SK-N-SH (cell line): ENCODE data around the gene PAQR6. TPM values are rescaled to one million over a fixed set of nuclear protein-coding genes. Genes with fewer than 3 reads are reported as not detected.

Experiments used
- CTCF ChIA-PET: fragments of 300-600, 350-600 bp; formaldehyde crosslinking; extraction: SDS; loops from one replicate; lab custom pipeline; 2021; lab: Yijun Ruan, JAX
- POLR2A ChIA-PET: fragments of 350-600 bp; sonication (Branson Sonifier 250); formaldehyde crosslinking; extraction: SDS; loops from one replicate; lab custom pipeline; 2020; ENCODE audit warnings: antibody characterized with exemption, inconsistent platforms; lab: Yijun Ruan, JAX
- DNase-seq: peaks from one replicate; pipeline ENCODE4 v3.0.0; 2012
- H2AFZ ChIP-seq: fragments of 200-600 bp; sonication (generic); 2 replicates; pipeline ENCODE4 v1.8.1; 2016; ENCODE audit warnings: antibody characterized with exemption, mild to moderate bottlenecking, low read depth
- H3F3A ChIP-seq: fragments of 200-600 bp; sonication (generic); replicated peaks from 2 replicates; pipeline ENCODE3; 2016; ENCODE audit warnings: antibody characterized with exemption, mild to moderate bottlenecking; ENCODE audit not compliant: insufficient read depth
- H3K27ac ChIP-seq, 2 experiments: fragments of 200-500 bp in 1 of 2; fragments of 200-600 bp in 1 of 2; sonication (Bioruptor generic) in 1 of 2; sonication (generic), shearing (Covaris generic) in 1 of 2; 2 replicates each; pipeline versions ENCODE4 v1.5.1 to v1.6.1; 2014 to 2016; ENCODE audit warnings: low read depth in 2 of 2, inconsistent platforms in 1 of 2, low read length in 1 of 2, mild to moderate bottlenecking in 1 of 2, mixed read lengths in 1 of 2
- H3K27me3 ChIP-seq: fragments of 200-600 bp; sonication (generic), shearing (Covaris generic); 2 replicates; pipeline ENCODE4 v1.6.1; 2016; ENCODE audit warnings: mixed run types; ENCODE audit not compliant: insufficient read depth
- H3K36me3 ChIP-seq, 2 experiments: fragments of 200-500 bp in 1 of 2; fragments of 200-600 bp in 1 of 2; sonication (Bioruptor generic) in 1 of 2; sonication (generic) in 1 of 2; replicated peaks in 1 of 2; 2 replicates each; pipeline versions ENCODE3 to v1.5.1; 2014 to 2016; ENCODE audit warnings: low read length in 1 of 2, mild to moderate bottlenecking in 1 of 2; ENCODE audit not compliant: insufficient read depth in 2 of 2, control insufficient read depth in 1 of 2
- H3K4me1 ChIP-seq, 2 experiments: fragments of 200-500 bp in 1 of 2; fragments of 200-600 bp in 1 of 2; sonication (Bioruptor generic) in 1 of 2; sonication (generic), shearing (Covaris generic) in 1 of 2; 2 replicates each; pipeline versions ENCODE4 v1.5.1 to v1.6.1; 2014 to 2016; ENCODE audit warnings: low read depth in 1 of 2, low read length in 1 of 2, mixed run types in 1 of 2; ENCODE audit not compliant: insufficient read depth in 2 of 2, control insufficient read depth in 1 of 2
- H3K4me2 ChIP-seq: fragments of 200-600 bp; sonication (generic), shearing (Covaris generic); 2 replicates; pipeline ENCODE4 v1.6.1; 2017; ENCODE audit warnings: mixed run types
- H3K4me3 ChIP-seq, 2 experiments: fragments of 200-500 bp in 1 of 2; fragments of 200-600 bp in 1 of 2; sonication (Bioruptor generic) in 1 of 2; sonication (generic), shearing (Covaris generic) in 1 of 2; 2 replicates each; pipeline versions ENCODE4 v1.5.1 to v1.8.1; 2014 to 2016; ENCODE audit warnings: low read depth in 2 of 2, inconsistent platforms in 1 of 2, low read length in 1 of 2, mild to moderate bottlenecking in 1 of 2, mixed read lengths in 1 of 2, moderate library complexity in 1 of 2
- H3K79me2 ChIP-seq: fragments of 200-600 bp; sonication (generic); 2 replicates; pipeline ENCODE4 v1.8.1; 2017; ENCODE audit warnings: mild to moderate bottlenecking; ENCODE audit not compliant: insufficient read depth
- H3K9ac ChIP-seq: fragments of 200-600 bp; sonication (generic); 2 replicates; pipeline ENCODE4 v1.6.1; 2017; ENCODE audit warnings: mixed run types
- H3K9me2 ChIP-seq: fragments of 200-600 bp; sonication (generic); 2 replicates; pipeline ENCODE4 v1.6.1; 2017; ENCODE audit warnings: mixed run types
- H3K9me3 ChIP-seq: fragments of 200-600 bp; sonication (generic); 2 replicates; pipeline ENCODE4 v1.6.1; 2017; ENCODE audit warnings: mixed run types, mild to moderate bottlenecking, moderate library complexity
- H4K20me1 ChIP-seq: fragments of 200-600 bp; sonication (generic); 2 replicates; pipeline ENCODE4 v1.6.1; 2017; ENCODE audit warnings: mild to moderate bottlenecking, mixed run types; ENCODE audit not compliant: insufficient read depth
- ELF1 ChIP-seq: IDR thresholded peaks from 2 replicates; pipeline ENCODE4 v1.4.0; 2012
- EP300 ChIP-seq, 2 experiments: IDR thresholded peaks; 2 replicates each; pipeline versions ENCODE4 v1.4.0 to v1.6.1; 2012; ENCODE audit warnings: borderline replicate concordance in 1 of 2, low read depth in 1 of 2, low read length in 1 of 2
- EZH2phosphoT487 ChIP-seq: fragments of 200-600 bp; sonication (generic); IDR thresholded peaks from 2 replicates; pipeline ENCODE4 v1.6.1; 2017; ENCODE audit warnings: low read depth, mixed run types, mild to moderate bottlenecking, antibody characterized with exemption, moderate library complexity, borderline replicate concordance
- FOSL2 ChIP-seq: IDR thresholded peaks from 2 replicates; pipeline ENCODE4 v1.4.0; 2012; ENCODE audit warnings: low read depth, mild to moderate bottlenecking, moderate library complexity, borderline replicate concordance
- GABPA ChIP-seq: IDR thresholded peaks from 2 replicates; pipeline ENCODE4 v1.4.0; 2012; ENCODE audit warnings: low read depth, mild to moderate bottlenecking
- GATA2 ChIP-seq: sonication (generic); formaldehyde crosslinking; IDR thresholded peaks from 2 replicates; pipeline ENCODE4 v1.5.0; 2020; ENCODE audit warnings: mild to moderate bottlenecking, missing genetic modification reagents
- IRF3 ChIP-seq: fragments of 150-350 bp; IDR thresholded peaks from 2 replicates; pipeline ENCODE4 v1.6.1; 2016; ENCODE audit warnings: mild to moderate bottlenecking, low read depth, low read length
- JUND ChIP-seq: IDR thresholded peaks from 2 replicates; pipeline ENCODE4 v1.4.0; 2012
- MXI1 ChIP-seq: IDR thresholded peaks from 2 replicates; pipeline ENCODE4 v1.6.1; 2012; ENCODE audit warnings: mild to moderate bottlenecking, low read depth, low read length, improper control_type of control experiment
- PBX3 ChIP-seq: IDR thresholded peaks from 2 replicates; pipeline ENCODE4; 2012
- POLR2AphosphoS5 ChIP-seq: IDR thresholded peaks from 2 replicates; pipeline ENCODE4 v1.6.1; 2012; ENCODE audit warnings: low read depth, low read length
- RCOR1 ChIP-seq: fragments of 150-350 bp; IDR thresholded peaks from 2 replicates; pipeline ENCODE4 v1.6.1; 2017; ENCODE audit warnings: antibody characterized with exemption, low read length
- RFX5 ChIP-seq: IDR thresholded peaks from 2 replicates; pipeline ENCODE4 v1.6.1; 2012; ENCODE audit warnings: mild to moderate bottlenecking, improper control_type of control experiment, low read length
- SIN3A ChIP-seq: IDR thresholded peaks from 2 replicates; pipeline ENCODE4 v1.6.1; 2012; ENCODE audit warnings: low read depth, mild to moderate bottlenecking, low read length, moderate library complexity, borderline replicate concordance
- TAF1 ChIP-seq: IDR thresholded peaks from 2 replicates; pipeline ENCODE4 v1.6.1; 2012; ENCODE audit warnings: low read depth, mild to moderate bottlenecking, low read length, moderate library complexity, borderline replicate concordance
- TCF12 ChIP-seq: IDR thresholded peaks from 2 replicates; pipeline ENCODE4 v1.4.0; 2012
- TEAD4 ChIP-seq: IDR thresholded peaks from 2 replicates; pipeline ENCODE4 v1.4.0; 2012; ENCODE audit warnings: mild to moderate bottlenecking, borderline replicate concordance; ENCODE audit not compliant: insufficient read depth
- WGBS: methylation state at CpG from one replicate; pipeline ENCODE4 v1.1.6; 2017; ENCODE audit warnings: low lambda C conversion rate; 5-methylcytosine and 5-hydroxymethylcytosine counted together
- polyA plus RNA-seq, 3 experiments: library from polyadenylated mRNA; depleted of rRNA; stranded (reverse); fragments of >200 nt; gene quantifications; 2 replicates each; pipeline ENCODE4 v1.2.3, GENCODE V29; 2012
- TF ChIP-seq, protein P1 (sequence below): IDR thresholded peaks from 2 replicates; pipeline ENCODE4 v1.4.0; 2012; ENCODE audit warnings: low read depth, borderline replicate concordance
- TF ChIP-seq, protein P2 (sequence below): fragments of 200-600 bp; sonication (generic); IDR thresholded peaks from 2 replicates; pipeline ENCODE4 v1.6.1; 2017; ENCODE audit warnings: antibody characterized with exemption, mild to moderate bottlenecking, moderate library complexity

PAQR6 gene
- 2.4 and 3.5 TPM in 2 replicates for polyA plus RNA-seq (2012; rRNA removed)
- 0.69 and 0.88 TPM in 2 replicates for polyA plus RNA-seq (2012; cell fraction: cytosol; rRNA removed)
- polyA plus RNA-seq (2012; cell fraction: nucleus; rRNA removed): 30.6 and 40.2 TPM in 2 replicates

DNA sequence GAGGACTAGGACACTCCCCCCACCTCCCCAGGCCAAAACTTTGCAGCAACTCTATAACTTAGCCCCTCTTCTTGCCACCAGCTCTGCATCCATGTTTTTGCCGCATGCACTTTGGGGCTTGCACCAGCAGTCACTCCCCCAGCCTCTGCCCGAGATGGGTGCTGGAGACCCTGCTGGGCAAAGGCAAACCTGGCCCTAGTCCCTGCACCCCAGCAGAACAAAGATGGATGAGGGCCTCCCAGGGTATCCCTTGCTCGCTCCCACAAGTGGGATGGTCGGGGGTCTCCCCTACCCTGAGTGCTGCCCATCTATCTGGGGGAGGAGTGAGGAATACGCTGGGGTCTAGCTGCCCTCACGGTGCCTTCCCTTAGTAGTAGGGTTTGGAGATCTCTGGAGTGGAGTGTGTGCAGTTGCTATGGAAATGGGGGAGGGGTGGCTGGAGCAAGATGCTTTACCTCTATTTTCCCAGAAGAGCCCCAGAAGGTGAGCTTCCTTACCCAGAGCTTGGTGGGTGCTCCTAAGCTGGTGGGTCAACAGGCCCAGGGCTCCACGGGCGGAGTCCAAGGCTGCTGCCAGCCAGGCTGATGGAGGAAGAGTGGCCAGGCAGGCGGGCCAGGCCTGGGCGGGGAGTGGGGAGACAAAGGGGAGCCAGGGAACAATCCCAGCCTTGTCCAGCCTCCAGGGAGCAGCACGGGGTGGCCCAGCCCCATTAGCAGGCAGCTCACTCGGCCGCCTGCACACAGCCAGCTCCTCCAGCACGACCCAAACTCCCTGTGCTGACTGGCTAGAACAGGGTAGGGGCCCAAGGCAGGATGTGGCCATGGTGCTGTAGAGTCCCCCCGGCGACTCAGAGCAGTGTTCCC is at the start of gene PAQR6:
Gene PAQR6, minus strand, starts transcription at position 597 of the 863 bp plus-strand sequence. CDS start 1,325 bp downstream, outside the sequence.
- Histone ChIP-seq H3K9me3 (no peaks in the 10 kb centered on the region), H3K9ac (no peak within 1 kb of the TSS), H4K20me1 (no peaks in the 10 kb centered on the region), H3K4me2 (no peak within 1 kb of the TSS), H3K36me3 (peaks cover 7 to 46% of the 10 kb centered on the region in 2 experiments), H3K4me1 (peaks cover 10 to 67% of the 10 kb centered on the region in 2 experiments; a peak in 3 of 4 replicates), H2AFZ (no peak within 1 kb of the TSS), H3K27me3 (no peaks in the 10 kb centered on the region), H3K9me2 (no peaks in the 10 kb centered on the region), H3F3A (peaks cover 8% of the 10 kb centered on the region), H3K79me2 (no peaks in the 10 kb centered on the region), H3K27ac (peak within 1 kb of the TSS in 1 of 2 experiments; percentile 99; a peak in 1 of 4 replicates), H3K4me3 (no peak within 1 kb of the TSS)
- peak; percentile 40 for DNase-seq
- 89% methylated on average over 10 of the region's 16 CpGs for WGBS
- ChIA-PET CTCF (interaction anchor here (0.8 to 4.0 kb wide), 6 partner anchors 9 to 118 kb away, joined by 3 to 26 read pairs (median 6); no protein-coding TSS in a partner anchor), POLR2A (interaction anchor here (0.6 kb wide), 1 partner anchor 9 kb away, joined by 3 read pairs; no protein-coding TSS in a partner anchor)
- TF ChIP-seq POLR2AphosphoS5 (no peak), RFX5 (no peak), PBX3 (no peak), EZH2phosphoT487 (no peak), JUND (no peak)

GRCh38 chr1:156295391-156295947 is 47.6 kb upstream of the PAQR6 start, which contains the start of gene GLMP:
Gene GLMP (minus strand): TSS chr1:156295679. CDS start chr1:156295645, 34 bp downstream.
- ChIA-PET CTCF (interaction anchor here (1.1 to 2.1 kb wide), 4 partner anchors 7 to 199 kb away, joined by 3 to 7 read pairs (median 4); no protein-coding TSS in a partner anchor), POLR2A (interaction anchor here (0.9 to 1.4 kb wide), 3 partner anchors 11 to 102 kb away, joined by 3 to 8 read pairs (median 3); partner anchors contain the start of genes SLC25A44 and SMG5)
- H3K79me2 ChIP-seq: peaks cover 18% of the 10 kb centered on the region
- WGBS: 3% methylated on average over 17 of the region's 17 CpGs
- H3K4me2 ChIP-seq: peak within 1 kb of the TSS; percentile 97
- H3K9ac ChIP-seq: peak within 1 kb of the TSS; percentile 78
- H3K4me3 ChIP-seq: peak within 1 kb of the TSS; percentile 77 to 89
- peak within 1 kb of the TSS; percentile 16 to 51; a peak in 3 of 4 replicates for H3K27ac ChIP-seq
- DNase-seq: peak; percentile 82
- H3K36me3 ChIP-seq: peaks cover 0 to 18% of the 10 kb centered on the region in 2 experiments
- peaks cover 9 to 11% of the 10 kb centered on the region in 2 experiments; a peak in 2 of 4 replicates for H3K4me1 ChIP-seq
- peaks cover under 1% of the 10 kb centered on the region for H3F3A ChIP-seq
- H3K27me3 ChIP-seq: no peaks in the 10 kb centered on the region
- H3K9me2 ChIP-seq: no peaks in the 10 kb centered on the region
- no peaks in the 10 kb centered on the region for H4K20me1 ChIP-seq
- no peaks in the 10 kb centered on the region for H3K9me3 ChIP-seq
- H2AFZ ChIP-seq: peak within 1 kb of the TSS; percentile 98
- TF ChIP-seq POLR2AphosphoS5 (peak; percentile 81), GABPA (peak; percentile 26; the same call in 1 of the 2 replicates), RFX5 (no peak), GATA2 (no peak), MXI1 (peak; percentile 54; the same call in 1 of the 2 replicates), TEAD4 (no peak), TCF12 (no peak), RCOR1 (no peak), IRF3 (no peak), ELF1 (no peak), SIN3A (peak; percentile 76; the same call in 1 of the 2 replicates), FOSL2 (no peak), EP300 (IDR thresholded peaks at IDR 0.05; ENCODE audit: borderline replicate concordance in 1 of 2, low read depth in 1 of 2, low read length in 1 of 2) (peak in 1 of 2 experiments; percentile 15; a peak in 1 of 4 replicates), TAF1 (peak; percentile 68), JUND (no peak), EZH2phosphoT487 (no peak)
- TF ChIP-seq, protein P1, sequence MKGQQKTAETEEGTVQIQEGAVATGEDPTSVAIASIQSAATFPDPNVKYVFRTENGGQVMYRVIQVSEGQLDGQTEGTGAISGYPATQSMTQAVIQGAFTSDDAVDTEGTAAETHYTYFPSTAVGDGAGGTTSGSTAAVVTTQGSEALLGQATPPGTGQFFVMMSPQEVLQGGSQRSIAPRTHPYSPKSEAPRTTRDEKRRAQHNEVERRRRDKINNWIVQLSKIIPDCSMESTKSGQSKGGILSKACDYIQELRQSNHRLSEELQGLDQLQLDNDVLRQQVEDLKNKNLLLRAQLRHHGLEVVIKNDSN: peak; percentile 95
- TF ChIP-seq, protein P2, sequence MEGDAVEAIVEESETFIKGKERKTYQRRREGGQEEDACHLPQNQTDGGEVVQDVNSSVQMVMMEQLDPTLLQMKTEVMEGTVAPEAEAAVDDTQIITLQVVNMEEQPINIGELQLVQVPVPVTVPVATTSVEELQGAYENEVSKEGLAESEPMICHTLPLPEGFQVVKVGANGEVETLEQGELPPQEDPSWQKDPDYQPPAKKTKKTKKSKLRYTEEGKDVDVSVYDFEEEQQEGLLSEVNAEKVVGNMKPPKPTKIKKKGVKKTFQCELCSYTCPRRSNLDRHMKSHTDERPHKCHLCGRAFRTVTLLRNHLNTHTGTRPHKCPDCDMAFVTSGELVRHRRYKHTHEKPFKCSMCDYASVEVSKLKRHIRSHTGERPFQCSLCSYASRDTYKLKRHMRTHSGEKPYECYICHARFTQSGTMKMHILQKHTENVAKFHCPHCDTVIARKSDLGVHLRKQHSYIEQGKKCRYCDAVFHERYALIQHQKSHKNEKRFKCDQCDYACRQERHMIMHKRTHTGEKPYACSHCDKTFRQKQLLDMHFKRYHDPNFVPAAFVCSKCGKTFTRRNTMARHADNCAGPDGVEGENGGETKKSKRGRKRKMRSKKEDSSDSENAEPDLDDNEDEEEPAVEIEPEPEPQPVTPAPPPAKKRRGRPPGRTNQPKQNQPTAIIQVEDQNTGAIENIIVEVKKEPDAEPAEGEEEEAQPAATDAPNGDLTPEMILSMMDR: no peak
